Fibroblast of lung (primary cell): ENCODE data around the gene DENND2D. TPM values are rescaled to one million over a fixed set of nuclear protein-coding genes. Genes with fewer than 3 reads are reported as not detected.

Experiments
- DNase-seq, 2 donors: peaks; one replicate each; pipeline versions ENCODE4 v3.0.0 to v3.0.0-alpha.2; 2010; ENCODE audit warnings: low read depth in 2 of 2
- H2AFZ ChIP-seq: 2 replicates; pipeline ENCODE4 v1.5.1; 2012; ENCODE audit warnings: low read length, control low read depth, inconsistent platforms
- H3K27ac ChIP-seq: 2 replicates; pipeline ENCODE4 v1.5.1; 2011; ENCODE audit warnings: low read length, control low read depth; ENCODE audit not compliant: insufficient read depth
- H3K27me3 ChIP-seq: 2 replicates; pipeline ENCODE4 v1.5.1; 2011; ENCODE audit warnings: mild to moderate bottlenecking, low read length; ENCODE audit not compliant: control insufficient read depth, insufficient read depth
- H3K36me3 ChIP-seq: 2 replicates; pipeline ENCODE4 v1.5.1; 2011; ENCODE audit warnings: low read length; ENCODE audit not compliant: control insufficient read depth, insufficient read depth
- H3K4me1 ChIP-seq: 2 replicates; pipeline ENCODE4 v1.5.1; 2011; ENCODE audit warnings: low read length; ENCODE audit not compliant: control insufficient read depth, insufficient read depth; ENCODE audit errors: extremely low read depth
- H3K4me2 ChIP-seq: 2 replicates; pipeline ENCODE4 v1.5.1; 2011; ENCODE audit warnings: low read length, control low read depth; ENCODE audit not compliant: insufficient read depth; ENCODE audit errors: extremely low read depth
- H3K4me3 ChIP-seq, 4 experiments: fragments of 200-600 bp in 1 of 4; sonication (generic) in 1 of 4; replicated peaks in 1 of 4; 2 replicates each; pipeline ENCODE4 v1.5.1; 2011 to 2016; ENCODE audit warnings: low read length in 4 of 4, low read depth in 3 of 4, mild to moderate bottlenecking in 3 of 4, control low read depth in 2 of 4, inconsistent platforms in 1 of 4, mixed read lengths in 1 of 4; ENCODE audit not compliant: insufficient read depth in 1 of 4; ENCODE audit errors: control extremely low read depth in 1 of 4
- H3K79me2 ChIP-seq: 2 replicates; pipeline ENCODE4 v1.5.1; 2012; ENCODE audit warnings: mild to moderate bottlenecking, low read length, inconsistent platforms; ENCODE audit not compliant: control insufficient read depth, insufficient read depth
- H3K9ac ChIP-seq: 2 replicates; pipeline ENCODE4 v1.5.1; 2011; ENCODE audit warnings: mild to moderate bottlenecking, low read length, control low read depth; ENCODE audit not compliant: insufficient read depth
- H3K9me3 ChIP-seq: 2 replicates; pipeline ENCODE4 v1.5.1; 2012; ENCODE audit warnings: low read depth, low read length; ENCODE audit not compliant: control insufficient read depth, insufficient read depth
- H4K20me1 ChIP-seq: 2 replicates; pipeline ENCODE4 v1.5.1; 2011; ENCODE audit warnings: low read length; ENCODE audit not compliant: control insufficient read depth, insufficient read depth; ENCODE audit errors: extremely low read depth
- CTCF ChIP-seq, 2 donors: IDR thresholded peaks in 1 of 2; conservative IDR thresholded peaks in 1 of 2; 1 replicate in 1 of 2; 2 replicates in 1 of 2; pipeline ENCODE4 v1.5.1; 2011 to 2012; ENCODE audit warnings: low read length in 2 of 2, control low read depth in 1 of 2, inconsistent platforms in 1 of 2, low read depth in 1 of 2, mild to moderate bottlenecking in 1 of 2
- EZH2 ChIP-seq: IDR thresholded peaks from 2 replicates; pipeline ENCODE4 v1.5.1; 2012; ENCODE audit warnings: low read length, control low read depth, mild to moderate bottlenecking; ENCODE audit errors: missing control alignments
- polyA plus RNA-seq, 2 donors: library from polyadenylated mRNA; depleted of rRNA in 1 of 2; stranded (reverse) in 1 of 2; unstranded in 1 of 2; fragments of >200 nt; gene quantifications; 2 replicates each; pipeline ENCODE4 v1.2.1, GENCODE V29; 2011 to 2012; ENCODE audit warnings: missing spikeins in 1 of 2
- total RNA-seq: library from RNA; depleted of rRNA; stranded (reverse); fragments of >200 nt; gene quantifications from 2 replicates; pipeline ENCODE4 v1.2.1, GENCODE V29; 2014

The DENND2D gene
- total and polyA plus RNA-seq, 2 donors (not counting 1 experiment from before 2014, with no cell fraction given) = 2.2 to 15.7 TPM

- TF ChIP-seq CTCF (conservative IDR thresholded peaks at IDR 0.05 in 1 of 2, IDR thresholded peaks at IDR 0.05 in 1 of 2; ENCODE audit: low read depth in 1 of 2, low read length in 2 of 2) (no peak), EZH2 (no peak)
- no peak overlapping the region for H3K4me3 ChIP-seq
Observed at GRCh38 chr1:111164151-111164550, 36.3 kb downstream of the DENND2D start.

DNA sequence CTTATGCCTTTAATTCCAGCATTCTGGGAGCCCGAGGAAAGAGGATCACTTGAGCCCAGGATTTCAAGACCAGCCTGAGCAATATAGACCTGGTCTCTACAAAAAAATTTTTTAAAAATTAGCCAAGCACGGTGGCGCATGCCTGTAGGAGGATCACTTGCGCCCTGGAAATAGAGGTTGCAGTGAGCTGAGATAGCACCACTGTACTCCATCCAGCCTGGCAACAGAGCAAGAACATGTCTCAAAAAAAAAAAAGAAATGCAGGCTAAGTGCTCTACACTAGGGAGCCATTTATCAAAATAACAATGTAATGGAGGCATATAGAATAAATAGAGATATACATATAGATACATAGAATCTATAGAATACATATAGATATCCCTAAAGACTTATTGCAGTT is 37.1 kb downstream of the DENND2D start:
- H3K27me3 ChIP-seq = no peaks in the 10 kb centered on the region
- no peaks in the 10 kb centered on the region for H3K4me1 ChIP-seq
- H3K36me3 ChIP-seq = peaks cover 4% of the 10 kb centered on the region
- no peak overlapping the region for H3K27ac ChIP-seq
- H3K4me3 ChIP-seq = no peak overlapping the region
- H3K4me2 ChIP-seq = no peak overlapping the region
- H3K9me3 ChIP-seq = no peaks in the 10 kb centered on the region
- DNase-seq = no peak
- TF ChIP-seq EZH2 = no peak
- no peak for TF ChIP-seq CTCF (conservative IDR thresholded peaks at IDR 0.05 in 1 of 2, IDR thresholded peaks at IDR 0.05 in 1 of 2; ENCODE audit: low read depth in 1 of 2, low read length in 2 of 2)
- H3K79me2 ChIP-seq = no peaks in the 10 kb centered on the region
- no peaks in the 10 kb centered on the region for H4K20me1 ChIP-seq
- no peak overlapping the region for H2AFZ ChIP-seq
- no peak overlapping the region for H3K9ac ChIP-seq

More at GRCh38 chr1:111164151-111164550, 36.3 kb downstream of the DENND2D start:
- DNase-seq = no peak
- H3K9ac ChIP-seq = no peak overlapping the region
- H3K4me2 ChIP-seq = no peak overlapping the region
- no peaks in the 10 kb centered on the region for H3K79me2 ChIP-seq
- no peaks in the 10 kb centered on the region for H3K27me3 ChIP-seq
- H4K20me1 ChIP-seq = no peaks in the 10 kb centered on the region
- H2AFZ ChIP-seq = no peak overlapping the region
- H3K9me3 ChIP-seq = no peaks in the 10 kb centered on the region
- H3K4me1 ChIP-seq = no peaks in the 10 kb centered on the region
- H3K36me3 ChIP-seq = peaks cover 7% of the 10 kb centered on the region
- H3K27ac ChIP-seq = no peak overlapping the region

DNA sequence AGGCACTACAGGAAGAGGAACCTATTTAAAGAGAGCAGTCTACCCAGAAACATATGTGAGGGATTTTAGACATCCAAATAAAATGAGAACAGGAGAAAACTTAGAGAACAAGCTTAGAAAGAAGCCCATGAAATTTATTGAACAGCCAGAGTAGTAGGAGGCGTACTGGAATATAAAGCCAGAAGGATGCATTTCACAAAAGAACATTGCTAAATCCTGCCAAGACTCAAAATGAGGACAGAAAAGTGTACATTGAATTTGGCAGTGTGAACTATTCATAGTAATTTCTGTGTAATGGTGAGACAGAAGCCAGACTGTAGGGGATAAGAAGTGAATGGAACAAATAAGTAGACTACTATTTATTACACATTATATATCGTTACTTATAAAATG is 38.0 kb downstream of the DENND2D start:
- Histone ChIP-seq H3K79me2 (no peaks in the 10 kb centered on the region), H3K27ac (no peak overlapping the region), H2AFZ (no peak overlapping the region), H3K4me1 (no peaks in the 10 kb centered on the region), H3K9me3 (no peaks in the 10 kb centered on the region), H3K4me2 (no peak overlapping the region), H3K9ac (no peak overlapping the region), H3K27me3 (no peaks in the 10 kb centered on the region), H3K4me3 (no peak overlapping the region), H3K36me3 (no peaks in the 10 kb centered on the region), H4K20me1 (no peaks in the 10 kb centered on the region)
- TF ChIP-seq CTCF (conservative IDR thresholded peaks at IDR 0.05 in 1 of 2, IDR thresholded peaks at IDR 0.05 in 1 of 2; ENCODE audit: low read depth in 1 of 2, low read length in 2 of 2) = no peak
- TF ChIP-seq EZH2 = no peak
- DNase-seq = no peak
